WERI-Rb-1 (cell line): ENCODE measurements around the gene IRF5.

Source experiments
- DNase-seq: peaks from one replicate; pipeline ENCODE4 v3.0.0-alpha.2; 2020
- H3K27ac ChIP-seq: fragments of 250-450 bp; sonication (Bioruptor Pico); 2 replicates; pipeline ENCODE4 v1.5.1; 2020; ENCODE audit warnings: mild to moderate bottlenecking, moderate library complexity
- H3K27me3 ChIP-seq: fragments of 250-450 bp; sonication (Bioruptor Pico); 2 replicates; pipeline ENCODE4 v1.5.1; 2021; ENCODE audit warnings: mild to moderate bottlenecking, low read depth, moderate library complexity; ENCODE audit not compliant: insufficient read depth, severe bottlenecking
- H3K36me3 ChIP-seq: fragments of 250-450 bp; sonication (Bioruptor Pico); 2 replicates; pipeline ENCODE4 v1.5.1; 2020; ENCODE audit warnings: mild to moderate bottlenecking, moderate library complexity
- H3K4me3 ChIP-seq: 2 replicates; pipeline ENCODE4 v1.5.1; 2011; ENCODE audit warnings: low read depth, mild to moderate bottlenecking, control low read depth, low read length
- H3K9me3 ChIP-seq: fragments of 250-450 bp; sonication (Bioruptor Pico); 2 replicates; pipeline ENCODE4 v1.5.1; 2021; ENCODE audit warnings: mild to moderate bottlenecking, moderate library complexity; ENCODE audit not compliant: severe bottlenecking
- CTCF ChIP-seq: IDR thresholded peaks from 2 replicates; pipeline ENCODE4 v1.5.1; 2011; ENCODE audit warnings: low read depth, mild to moderate bottlenecking, control low read depth, inconsistent platforms, low read length

The IRF5 gene

GRCh38 chr7:128917122-128917521 lies 20.6 kb upstream of the IRF5 start:
- no peak for DNase-seq
- no peaks in the 10 kb centered on the region for H3K9me3 ChIP-seq
- H3K36me3 ChIP-seq, result no peaks in the 10 kb centered on the region
- H3K27ac ChIP-seq, result no peak overlapping the region
- no peaks in the 10 kb centered on the region for H3K27me3 ChIP-seq
- TF ChIP-seq CTCF, result no peak
- no peak overlapping the region for H3K4me3 ChIP-seq

GRCh38 chr7:128918016-128918665 lies 19.6 kb upstream of the IRF5 start:
- Histone ChIP-seq H3K4me3 (no peak overlapping the region), H3K27ac (no peak overlapping the region), H3K9me3 (no peaks in the 10 kb centered on the region), H3K27me3 (no peaks in the 10 kb centered on the region), H3K36me3 (no peaks in the 10 kb centered on the region)
- no peak for DNase-seq
- no peak for TF ChIP-seq CTCF

- Histone ChIP-seq H3K27me3 (no peaks in the 10 kb centered on the region), H3K4me3 (no peak overlapping the region), H3K9me3 (no peaks in the 10 kb centered on the region), H3K36me3 (no peaks in the 10 kb centered on the region), H3K27ac (no peak overlapping the region)
- no peak for DNase-seq
- TF ChIP-seq CTCF, result no peak
Measured at GRCh38 chr7:128919241-128919640, 18.5 kb upstream of the IRF5 start.

GRCh38 chr7:128919881-128920799 lies 17.6 kb upstream of the IRF5 start:
- TF ChIP-seq CTCF, result peak; percentile 12; the same call in 1 of the 2 replicates

GRCh38 chr7:128920913-128921582 lies 16.7 kb upstream of the IRF5 start:
- Histone ChIP-seq H3K4me3 (no peak overlapping the region), H3K9me3 (no peaks in the 10 kb centered on the region), H3K36me3 (no peaks in the 10 kb centered on the region), H3K27me3 (no peaks in the 10 kb centered on the region), H3K27ac (no peak overlapping the region)
- no peak for DNase-seq
- TF ChIP-seq CTCF, result no peak

More at GRCh38 chr7:128919881-128920799, 17.6 kb upstream of the IRF5 start:
- Histone ChIP-seq H3K36me3 (no peaks in the 10 kb centered on the region), H3K27me3 (no peaks in the 10 kb centered on the region), H3K4me3 (no peak overlapping the region), H3K9me3 (no peaks in the 10 kb centered on the region), H3K27ac (no peak overlapping the region)
- no peak for DNase-seq
